SK-MEL-5 (cell line): ENCODE results near the gene SHROOM1. TPM values are rescaled to one million over a fixed set of nuclear protein-coding genes. Genes with fewer than 3 reads are reported as not detected.
"Not testable (repeated sequence)": the region's sequence is repeated elsewhere in the genome, so short reads cannot be mapped to it uniquely, and the experiment has no call there.

Experiments used
- DNase-seq: peaks from one replicate; pipeline ENCODE4 v3.0.0-alpha.2; 2016; ENCODE audit warnings: low read depth, low spot score
- in situ Hi-C: cut with HindIII; loops from 2 replicates; pipeline ENCODE4 v1.10.0; 2016; ENCODE audit warnings: low sequenced_read_pairs, high pct_unique_total_duplicates, low pct_unique_long_range_greater_than_20kb
- total RNA-seq: library from RNA; depleted of rRNA; stranded (reverse); fragments of >200 nt; shearing (Covaris generic); gene quantifications from 2 replicates; pipeline ENCODE4 v1.2.3, GENCODE V29; 2014

Gene SHROOM1
- total RNA-seq, 1 experiment from 2014 or later = 0.53 TPM

- in situ Hi-C loops = not testable (repeated sequence)
Measured at GRCh38 chr5:132854992-132855391, 24.5 kb upstream of the SHROOM1 start.

GRCh38 chr5:132854301-132854700 is 23.9 kb upstream of the SHROOM1 start:
- in situ Hi-C loops = no loop called here
- DNase-seq = peak; percentile 19

More at GRCh38 chr5:132854992-132855391, 24.5 kb upstream of the SHROOM1 start:
- not testable (repeated sequence) for DNase-seq

DNA sequence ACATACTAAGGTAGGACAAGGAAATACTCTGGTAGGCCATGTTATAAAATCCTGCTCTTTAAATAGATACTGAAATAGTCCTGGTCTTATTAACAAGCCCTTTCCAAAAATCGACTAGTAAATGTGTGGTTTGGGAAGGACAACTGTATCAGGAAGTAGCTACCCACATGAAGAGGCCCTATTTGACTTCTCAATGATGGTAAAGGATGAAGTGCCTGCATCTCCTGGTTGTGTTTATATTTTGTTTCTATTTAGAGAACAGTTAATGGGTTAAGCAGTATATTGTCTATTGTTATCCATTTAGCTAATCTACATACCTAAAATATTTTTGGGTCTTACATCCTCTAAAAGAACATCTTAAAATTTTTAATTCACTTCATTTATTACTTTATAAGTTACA is 23.3 kb upstream of the SHROOM1 start:
- no peak for DNase-seq
- in situ Hi-C loops = no loop called here

DNA sequence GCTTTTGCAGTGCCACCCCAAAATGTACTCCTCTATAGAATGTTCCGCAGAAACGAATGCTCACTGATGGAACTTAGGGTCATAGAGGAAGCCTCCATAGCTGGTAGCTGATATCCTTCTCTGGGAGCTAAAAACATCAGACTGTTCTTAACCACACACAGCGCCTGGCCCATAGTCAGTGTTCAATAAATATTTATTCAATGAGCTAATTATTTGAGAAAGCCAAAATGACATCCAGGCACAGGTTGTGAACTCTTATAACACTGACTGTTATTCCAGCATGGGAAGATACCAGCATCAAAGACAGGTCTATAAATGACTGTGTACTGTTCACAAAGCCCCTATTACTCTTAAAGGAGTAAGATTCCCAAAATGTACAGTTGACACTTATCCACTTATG is 22.9 kb upstream of the SHROOM1 start:
- in situ Hi-C loops = no loop called here
- no peak for DNase-seq

DNA sequence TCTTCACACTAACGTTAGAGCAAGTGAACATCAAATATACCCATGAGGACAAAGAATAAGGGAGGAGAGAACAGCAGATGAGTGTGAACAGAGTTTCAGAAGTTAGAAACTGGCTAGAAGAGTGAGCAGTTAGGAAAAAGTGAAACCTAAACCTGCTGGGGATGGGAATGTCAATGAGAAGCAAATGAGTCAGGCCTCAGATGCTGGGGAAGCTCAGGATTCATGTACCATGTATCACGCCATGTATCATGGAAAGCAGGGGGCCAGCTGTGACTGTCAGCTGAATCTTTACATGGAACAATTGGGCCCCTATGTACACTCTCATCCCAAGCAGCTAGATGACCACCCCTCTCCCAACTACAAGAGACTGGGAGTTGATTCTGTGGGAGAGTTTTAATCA is 19.6 kb upstream of the SHROOM1 start:
- in situ Hi-C loops = no loop called here

DNA sequence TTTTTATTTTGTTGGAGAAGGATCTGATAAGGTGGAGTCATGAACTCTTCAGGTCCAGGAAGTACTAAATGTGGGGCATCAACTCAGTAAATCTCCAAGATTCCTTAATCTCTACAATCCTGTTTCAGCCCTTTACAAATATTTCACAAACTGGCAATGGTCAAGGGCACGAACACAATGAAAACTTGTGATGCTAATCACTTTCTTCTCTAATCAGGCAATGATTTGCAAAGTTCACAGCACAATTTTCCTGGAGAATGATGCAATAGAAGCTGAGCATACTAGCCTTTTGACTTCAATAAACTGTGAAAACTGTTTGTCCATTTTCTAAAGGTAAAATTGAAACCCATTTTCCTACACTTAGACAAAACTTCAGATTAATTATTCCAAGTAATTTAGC is 18.9 kb upstream of the SHROOM1 start:
- no peak for DNase-seq
- in situ Hi-C loops = no loop called here

More for the DNA sequence above, 19.6 kb upstream of the SHROOM1 start:
- no peak for DNase-seq

GRCh38 chr5:132848270-132848669 is 17.8 kb upstream of the SHROOM1 start:
- in situ Hi-C loops = no loop called here
- no peak for DNase-seq

DNA sequence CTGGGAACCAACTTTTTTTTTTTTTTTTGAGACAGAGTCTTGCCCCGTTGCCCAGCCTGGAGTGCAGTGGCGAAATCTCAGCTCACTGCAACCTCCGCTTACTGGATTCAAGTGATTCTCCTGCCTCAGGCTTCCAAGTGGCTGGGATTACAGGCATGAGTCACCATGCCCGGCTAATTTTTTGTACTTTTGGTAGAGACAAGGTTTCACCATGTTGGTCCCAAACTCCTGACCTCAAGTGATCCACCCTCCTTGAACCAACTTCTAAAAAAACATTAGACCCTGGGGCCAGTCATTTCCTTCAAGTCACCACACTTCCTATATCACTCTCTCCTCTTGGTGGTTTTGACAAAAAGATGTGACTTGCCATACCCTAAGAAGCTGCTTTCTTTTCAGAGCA is 10.9 kb upstream of the SHROOM1 start:
- in situ Hi-C loops = no loop called here
- DNase-seq = no peak

DNA sequence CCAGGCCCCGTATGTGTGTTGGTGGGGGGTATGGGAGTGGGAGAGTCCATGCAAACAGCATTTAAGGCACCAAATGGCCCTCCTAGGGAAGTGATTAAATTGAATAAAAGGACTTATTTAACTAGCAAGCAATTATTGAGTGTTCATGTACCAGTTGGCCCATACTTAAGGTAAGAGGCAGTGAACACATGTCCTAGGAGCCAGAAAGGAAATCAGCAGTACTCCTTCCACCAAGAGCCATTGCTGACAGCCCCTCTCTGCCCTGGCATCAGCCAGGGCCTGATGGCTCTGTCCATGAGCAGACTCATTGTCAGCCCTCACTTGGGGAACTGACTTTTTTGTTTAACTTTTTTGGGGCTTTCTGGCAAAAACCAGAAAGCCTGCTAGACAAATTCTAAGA is 10.4 kb upstream of the SHROOM1 start:
- in situ Hi-C loops = no loop called here
- DNase-seq = no peak

DNA sequence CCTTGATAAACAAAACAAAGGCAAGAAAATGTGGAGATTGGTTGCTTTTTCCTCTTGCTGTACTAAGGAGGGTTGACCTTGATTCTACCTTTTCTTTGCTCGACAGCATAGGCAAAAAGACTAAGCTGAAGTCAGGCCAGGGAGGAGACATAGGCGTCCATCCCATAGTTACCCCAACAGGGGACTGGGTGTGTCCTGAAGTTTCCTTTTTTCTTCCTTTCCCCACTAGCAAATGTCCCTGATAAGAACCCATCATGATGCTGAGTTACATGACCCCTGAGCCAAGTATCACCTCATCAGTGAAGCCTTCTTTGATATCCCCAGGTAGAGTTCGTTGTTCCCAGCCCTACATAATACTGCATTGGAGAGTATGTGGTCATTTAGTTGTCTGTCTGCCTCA is 9.9 kb upstream of the SHROOM1 start:
- no peak for DNase-seq
- in situ Hi-C loops = no loop called here

DNA sequence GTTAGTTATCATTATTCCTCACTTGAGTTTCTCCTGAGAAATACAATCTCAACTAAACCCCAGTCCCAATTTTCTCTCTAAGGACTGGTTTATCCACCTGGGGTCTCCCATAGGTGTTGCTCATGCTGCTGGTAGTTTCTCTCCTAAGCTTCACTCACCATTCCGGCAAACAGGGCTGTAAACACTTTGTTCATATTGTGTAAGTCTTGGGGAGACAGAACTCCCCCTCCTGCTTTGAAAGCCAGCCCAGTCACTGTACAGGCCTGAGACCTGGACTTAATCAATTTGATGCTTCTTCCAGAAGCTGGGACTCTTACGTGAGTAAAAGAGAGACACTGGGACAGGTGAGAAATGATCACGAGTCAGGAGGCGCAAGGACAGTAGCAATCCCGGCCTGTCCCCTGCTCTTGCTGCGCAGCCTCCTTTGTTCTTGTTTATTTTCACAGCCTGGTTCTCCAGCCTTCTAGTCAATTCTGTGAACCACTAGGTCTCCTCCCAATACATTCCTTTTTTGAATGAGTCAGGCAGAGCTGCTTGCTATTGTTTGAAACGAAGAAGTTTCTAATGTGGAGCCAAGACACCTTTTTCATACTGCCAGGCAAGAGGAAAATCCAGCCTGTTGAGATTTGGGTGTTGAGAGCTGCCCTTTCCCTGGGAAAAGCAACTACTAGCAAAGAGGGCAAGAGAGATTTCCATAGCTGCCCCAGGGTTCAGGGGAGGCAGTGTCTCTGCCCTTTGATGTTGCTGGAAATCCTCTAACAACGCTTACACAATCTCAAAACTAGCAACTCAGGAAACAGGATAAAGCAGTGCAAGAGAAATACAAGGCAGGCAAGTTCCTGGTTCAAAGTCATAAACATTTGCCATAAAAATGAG is 9.2 kb upstream of the SHROOM1 start:
- DNase-seq = no peak
- in situ Hi-C loops = no loop called here

DNA sequence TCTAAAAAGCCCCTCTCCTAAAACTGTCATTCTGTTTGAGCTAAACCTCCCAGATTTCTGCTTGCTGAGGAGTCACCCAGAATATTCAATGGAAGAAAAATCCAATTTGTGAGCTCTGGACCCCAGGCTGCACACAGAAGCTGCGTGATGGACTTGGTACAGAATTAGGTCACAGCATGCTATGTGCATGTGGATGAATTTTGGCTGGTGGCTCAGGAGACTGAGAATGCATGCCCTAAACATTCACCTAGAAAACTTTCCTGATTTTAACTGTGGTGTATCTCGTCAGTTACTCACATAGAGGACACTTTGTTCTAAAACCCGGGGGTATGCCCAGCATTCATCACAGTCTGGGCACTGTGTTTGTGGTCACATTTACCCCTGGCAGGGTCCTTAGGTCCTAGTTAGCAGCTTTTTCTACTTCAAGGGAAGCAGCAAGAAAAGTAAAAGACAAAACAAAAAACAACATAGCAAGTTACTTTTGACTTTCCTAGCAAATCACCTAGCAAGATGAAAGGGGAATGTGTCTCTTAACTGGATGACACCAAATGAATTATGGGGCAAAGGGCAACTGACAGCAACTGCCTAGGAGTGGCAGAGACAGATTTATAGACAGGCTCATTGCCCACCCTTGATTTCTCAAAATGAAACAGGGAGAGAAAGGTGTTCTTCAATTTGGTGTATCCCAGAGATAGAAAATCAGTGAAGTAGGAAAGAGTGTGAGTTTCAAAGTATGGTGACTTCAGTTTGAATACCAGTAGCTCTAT is 8.3 kb upstream of the SHROOM1 start:
- no peak for DNase-seq
- in situ Hi-C loops = no loop called here

DNA sequence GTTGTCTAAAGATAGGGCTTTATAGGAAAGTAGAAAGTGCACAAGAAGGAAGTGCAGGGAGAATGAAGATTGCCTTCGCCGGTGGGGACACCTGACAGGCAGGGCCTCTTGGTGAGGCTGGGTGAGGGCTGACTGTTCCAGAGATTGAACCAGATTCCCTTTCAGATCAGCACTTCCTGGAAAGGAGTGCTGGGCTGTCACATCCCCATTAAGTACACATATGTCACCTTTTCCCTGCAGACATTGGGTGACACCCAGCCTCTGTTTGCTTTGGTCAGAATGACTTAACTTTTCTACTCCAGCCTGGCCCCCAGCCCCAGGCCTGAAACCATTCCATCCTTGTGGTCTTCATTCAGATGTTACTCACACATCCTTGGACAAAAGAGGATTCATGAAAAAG is 7.4 kb upstream of the SHROOM1 start:
- DNase-seq = no peak
- in situ Hi-C loops = no loop called here

DNA sequence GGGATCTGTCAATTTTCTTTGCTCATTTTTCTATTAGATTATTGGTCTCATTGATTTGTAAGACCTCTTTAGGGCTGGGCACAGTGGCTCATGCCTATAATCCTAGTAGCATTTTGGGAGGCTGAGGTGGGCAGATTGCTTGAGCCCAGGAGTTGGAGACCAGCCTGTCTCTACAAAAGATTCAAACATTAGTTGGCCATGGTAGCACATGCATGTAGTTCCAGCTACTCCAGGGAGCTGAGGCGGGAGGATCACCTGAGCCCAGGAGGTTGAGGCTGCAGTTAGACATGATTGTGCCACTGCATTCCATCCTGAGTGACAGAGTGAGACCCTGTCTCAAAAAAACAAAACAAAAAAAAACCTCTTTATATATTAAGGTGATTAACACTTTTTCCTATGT is 6.4 kb upstream of the SHROOM1 start:
- in situ Hi-C loops = no loop called here
- no peak for DNase-seq

DNA sequence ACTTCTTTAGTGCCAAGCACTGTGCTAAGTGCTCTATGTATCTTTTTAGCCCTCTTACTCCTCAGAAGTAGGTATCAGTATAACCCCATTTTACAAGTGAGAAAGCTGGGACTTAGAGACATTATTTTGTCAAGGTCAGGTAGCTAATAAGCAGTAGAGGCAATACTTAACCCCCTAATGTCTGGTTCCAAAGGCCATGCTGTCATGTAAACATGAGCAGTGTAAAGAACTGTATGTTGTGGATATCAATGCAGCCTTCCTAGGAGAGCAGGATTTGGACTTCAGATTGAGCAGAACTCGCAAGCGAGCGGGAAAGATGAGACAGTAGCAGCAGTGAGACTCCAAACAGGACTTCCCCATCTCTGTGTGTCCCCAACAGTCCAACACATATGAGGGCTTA is 3.6 kb upstream of the SHROOM1 start:
- DNase-seq = no peak

GRCh38 chr5:132832612-132833011 is 2.2 kb upstream of the SHROOM1 start:
- in situ Hi-C loops = no loop called here
- DNase-seq = no peak

More for the DNA sequence above, 3.6 kb upstream of the SHROOM1 start:
- in situ Hi-C loops = no loop called here

GRCh38 chr5:132831095-132831860 is 831 bp upstream of the SHROOM1 start:
- in situ Hi-C loops = no loop called here
- DNase-seq = no peak

DNA sequence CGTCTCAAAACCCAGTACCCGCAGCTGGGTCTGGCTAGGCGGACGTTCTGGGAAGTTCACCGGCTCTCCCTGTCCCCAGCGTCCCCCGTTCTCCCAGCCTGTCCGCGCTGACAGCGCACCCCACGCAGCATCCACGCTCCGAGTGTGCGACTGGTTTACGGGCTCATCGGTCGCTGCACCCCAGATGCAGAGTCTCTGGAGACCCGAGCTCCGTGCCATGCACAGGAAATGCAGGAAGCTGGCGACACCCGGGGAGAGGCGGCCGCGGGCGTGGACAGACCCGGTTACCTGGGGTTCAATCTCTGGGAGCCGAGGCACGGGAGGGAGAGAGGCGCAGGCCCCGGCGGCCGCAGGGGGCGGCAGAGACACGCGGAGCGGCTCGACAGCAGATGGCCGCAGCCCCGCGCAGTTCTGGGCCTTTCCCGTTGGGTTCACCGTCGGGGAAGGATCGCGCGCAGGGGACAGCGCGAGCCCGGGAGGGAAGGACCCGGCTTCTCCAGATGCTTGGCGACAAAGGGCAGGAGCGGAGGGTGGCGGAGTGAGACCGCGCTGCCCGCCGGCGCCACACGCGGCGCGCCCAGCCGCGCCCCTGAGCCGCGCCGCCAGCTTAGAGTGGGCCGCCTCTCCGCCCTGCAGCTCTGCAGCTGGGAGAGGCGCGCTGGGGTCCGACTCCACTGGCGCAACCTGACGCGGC is 558 bp downstream of the SHROOM1 start:
- in situ Hi-C loops = no loop called here
- DNase-seq = peak; percentile 58
